GM21717 (cell line): Measurements from ENCODE around the gene INO80B.
A peak's percentile ranks its signal among the peaks of the same experiment; 100 is the strongest.

Source experiments
- ATAC-seq: cut with Tn5 transposase; IDR thresholded peaks from one replicate; pipeline ENCODE4 v1.9.1; 2021; ENCODE audit warnings: mild to moderate bottlenecking, moderate library complexity; ENCODE audit not compliant: unreplicated experiment

Gene INO80B

DNA sequence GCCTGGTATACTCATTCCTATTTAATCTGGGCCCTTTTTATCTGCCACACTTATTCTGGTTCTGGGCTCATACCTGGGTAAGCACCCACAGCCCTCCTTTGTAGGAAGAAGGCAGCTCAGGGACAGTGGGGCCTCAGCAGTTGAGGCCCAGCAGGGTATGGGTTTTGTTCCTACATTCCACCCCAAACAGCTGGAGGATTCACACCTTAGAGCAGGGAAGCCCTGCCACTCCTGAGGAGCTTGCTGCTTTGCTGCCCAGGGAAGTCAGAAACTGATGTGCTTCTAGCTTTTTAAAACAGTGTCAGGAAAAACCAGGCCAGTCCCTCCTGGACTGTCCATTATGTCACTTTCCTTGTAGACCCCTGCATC, 45.7 kb downstream of the INO80B start:
- no peak for ATAC-seq

DNA sequence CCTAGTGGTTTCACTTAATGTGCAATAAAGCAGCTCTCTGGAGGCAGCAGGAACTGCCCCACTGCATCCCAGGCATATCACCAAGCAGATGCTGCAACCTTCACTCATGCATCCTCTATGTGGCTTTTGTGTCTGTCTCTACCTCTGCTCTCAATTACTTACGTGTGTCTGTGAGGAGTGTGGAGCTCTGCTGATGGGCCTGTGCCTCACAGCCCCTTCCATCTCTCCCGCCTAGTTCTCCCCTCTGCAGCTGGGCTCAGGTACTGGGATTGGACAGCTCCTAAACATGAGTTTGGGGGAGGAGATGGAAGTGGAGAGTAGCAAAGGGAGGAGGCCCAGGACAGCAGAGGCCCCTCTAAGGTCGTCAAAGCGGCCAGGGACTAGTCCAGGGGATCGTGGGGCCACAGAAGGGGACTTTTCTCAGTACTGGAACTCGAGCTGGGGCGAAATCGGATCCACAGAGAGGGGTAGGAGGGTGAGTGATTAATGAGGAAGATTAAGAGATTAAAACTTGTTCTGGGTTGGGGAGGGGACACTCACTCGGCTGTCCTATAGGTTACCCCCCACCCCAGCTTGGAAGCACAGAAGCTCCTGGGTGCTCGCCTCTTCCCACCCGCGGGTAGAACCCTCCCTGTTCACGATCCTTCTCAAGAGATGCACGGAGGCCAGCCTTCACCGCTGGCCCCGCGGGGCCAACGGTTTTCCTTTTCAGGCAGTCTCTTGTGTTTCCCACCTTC, 46.6 kb downstream of the INO80B start:
- no peak for ATAC-seq

DNA sequence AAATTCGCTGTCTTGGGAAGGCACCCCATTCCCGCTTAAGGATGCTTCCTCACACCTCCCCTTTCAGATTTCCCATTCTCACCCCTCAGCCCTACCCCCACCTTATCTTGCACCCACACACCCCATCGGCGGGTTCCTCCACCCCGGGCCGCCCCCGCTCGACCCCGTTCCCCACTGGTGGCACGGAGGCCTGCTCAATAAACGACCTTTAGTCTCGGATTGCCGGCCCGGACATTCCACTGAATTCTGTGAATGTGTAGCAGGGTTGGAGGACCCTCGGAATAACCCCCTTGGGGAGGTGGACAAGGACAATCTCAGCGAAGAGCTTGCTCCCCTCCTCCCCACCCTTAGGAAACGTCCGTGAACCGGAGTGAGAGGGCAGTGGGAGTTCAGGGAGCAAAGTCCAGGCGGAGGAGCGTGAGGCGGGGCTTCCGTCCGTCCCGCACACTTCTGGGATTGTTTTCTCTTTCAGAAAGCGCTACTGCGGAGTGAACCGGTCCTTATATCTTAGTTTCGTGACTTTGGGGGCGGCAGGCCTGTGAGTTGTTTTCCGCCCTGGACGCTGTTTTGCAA, 47.3 kb downstream of the INO80B start:
- no peak for ATAC-seq

DNA sequence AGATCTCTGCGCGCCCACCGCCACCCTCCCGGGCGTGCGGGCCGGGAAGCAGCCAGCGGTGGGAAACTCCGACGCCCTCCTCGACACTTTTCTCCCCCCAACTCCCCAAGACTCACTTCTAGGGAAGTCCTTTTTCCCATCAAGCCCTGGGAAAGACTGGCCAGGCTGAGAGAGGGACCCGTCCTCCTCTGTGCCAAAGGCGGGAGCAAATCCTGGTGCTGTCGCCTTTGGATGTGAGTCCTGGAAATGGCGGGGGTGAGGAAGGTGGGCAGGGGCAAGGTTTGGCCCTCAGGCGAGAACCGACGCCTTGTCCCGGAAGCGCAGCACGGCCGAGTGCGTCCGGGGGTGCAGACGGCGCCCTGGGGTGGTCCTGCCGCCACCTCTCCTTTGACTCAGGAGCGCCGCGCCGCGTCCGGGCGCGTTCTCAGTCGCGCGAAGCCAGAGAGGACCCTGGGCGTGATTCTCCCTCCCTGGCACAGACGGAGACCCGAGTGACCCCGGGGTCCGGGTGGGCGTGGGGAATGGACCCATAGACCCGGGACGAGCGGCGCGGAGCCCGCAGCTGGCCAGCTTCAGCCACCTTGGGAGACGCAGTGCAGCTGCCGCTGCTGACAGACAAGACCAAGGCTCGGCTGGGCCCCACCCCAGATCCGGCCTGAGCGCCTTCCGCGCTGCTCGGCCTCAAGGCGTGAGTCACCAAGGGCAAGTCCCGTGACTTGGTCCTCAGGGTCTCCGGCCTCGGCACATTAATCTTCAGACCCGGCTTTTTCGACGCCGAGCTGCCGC, 48.0 kb downstream of the INO80B start:
- ATAC-seq = no peak

DNA sequence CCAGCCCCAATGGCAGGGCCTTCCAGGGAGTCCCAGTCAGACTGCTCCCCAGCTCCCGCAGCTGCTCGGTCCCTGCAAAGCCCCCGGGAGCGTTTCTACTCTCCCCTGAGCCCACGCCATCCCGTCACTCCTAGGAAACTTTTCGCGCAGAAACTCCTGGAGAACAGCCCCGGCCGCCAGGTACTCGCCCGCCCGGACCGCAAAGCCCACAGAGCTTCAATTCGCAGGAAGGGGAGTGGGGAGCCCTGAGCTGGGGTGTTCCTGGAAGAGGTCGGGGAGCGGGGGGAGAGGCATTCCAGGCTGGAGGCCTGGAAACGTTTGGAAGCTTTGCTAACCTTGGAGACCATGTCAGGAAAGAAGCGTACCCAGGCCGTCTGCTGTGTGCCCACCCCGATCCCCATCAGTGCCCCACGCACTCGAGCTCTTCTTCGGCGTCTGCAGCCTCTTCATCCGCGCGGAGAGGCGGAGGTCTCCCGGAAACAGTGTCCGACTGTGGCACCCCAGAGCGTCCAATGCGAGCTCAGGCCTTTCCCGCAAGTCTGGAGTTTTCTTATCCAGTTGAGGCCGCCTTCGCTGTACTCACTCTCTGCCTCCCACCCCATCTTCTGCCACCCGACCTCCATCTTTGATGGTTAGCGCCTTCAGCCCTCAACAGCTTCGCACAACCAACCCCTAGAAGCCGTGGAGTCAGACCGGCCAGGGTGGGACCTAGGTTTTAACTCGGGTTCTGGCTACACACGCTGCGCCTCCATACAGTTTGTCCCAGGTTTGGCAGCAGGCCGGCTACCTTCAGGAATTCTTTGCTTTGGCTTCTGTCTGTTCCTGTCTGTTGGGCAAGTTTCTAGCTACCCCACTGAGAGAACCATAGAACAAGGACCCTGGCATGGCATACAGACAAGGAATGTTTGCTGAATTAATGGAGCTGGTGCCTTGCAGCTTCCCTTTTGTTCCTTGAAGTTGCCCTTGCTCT, 48.9 kb downstream of the INO80B start:
- no peak for ATAC-seq

DNA sequence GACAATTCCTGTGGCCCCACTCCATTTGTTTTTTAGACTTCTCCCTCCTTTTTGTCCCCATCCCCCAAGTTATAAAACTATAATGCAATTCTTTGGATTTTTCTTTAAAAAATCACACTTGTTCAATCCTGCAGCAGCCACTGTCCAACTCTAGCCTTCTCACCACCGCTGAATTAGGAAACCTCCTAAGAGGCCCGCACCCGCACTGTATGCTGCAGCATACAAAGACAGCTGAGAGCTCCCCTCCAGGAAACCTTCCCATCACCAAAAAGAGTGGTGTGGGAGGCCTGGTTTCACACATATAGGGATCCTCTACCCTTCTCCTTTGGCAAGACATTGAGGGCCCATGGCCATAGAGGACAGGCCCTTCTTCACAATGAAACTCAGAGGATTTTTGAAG, 49.7 kb downstream of the INO80B start:
- ATAC-seq = no peak

DNA sequence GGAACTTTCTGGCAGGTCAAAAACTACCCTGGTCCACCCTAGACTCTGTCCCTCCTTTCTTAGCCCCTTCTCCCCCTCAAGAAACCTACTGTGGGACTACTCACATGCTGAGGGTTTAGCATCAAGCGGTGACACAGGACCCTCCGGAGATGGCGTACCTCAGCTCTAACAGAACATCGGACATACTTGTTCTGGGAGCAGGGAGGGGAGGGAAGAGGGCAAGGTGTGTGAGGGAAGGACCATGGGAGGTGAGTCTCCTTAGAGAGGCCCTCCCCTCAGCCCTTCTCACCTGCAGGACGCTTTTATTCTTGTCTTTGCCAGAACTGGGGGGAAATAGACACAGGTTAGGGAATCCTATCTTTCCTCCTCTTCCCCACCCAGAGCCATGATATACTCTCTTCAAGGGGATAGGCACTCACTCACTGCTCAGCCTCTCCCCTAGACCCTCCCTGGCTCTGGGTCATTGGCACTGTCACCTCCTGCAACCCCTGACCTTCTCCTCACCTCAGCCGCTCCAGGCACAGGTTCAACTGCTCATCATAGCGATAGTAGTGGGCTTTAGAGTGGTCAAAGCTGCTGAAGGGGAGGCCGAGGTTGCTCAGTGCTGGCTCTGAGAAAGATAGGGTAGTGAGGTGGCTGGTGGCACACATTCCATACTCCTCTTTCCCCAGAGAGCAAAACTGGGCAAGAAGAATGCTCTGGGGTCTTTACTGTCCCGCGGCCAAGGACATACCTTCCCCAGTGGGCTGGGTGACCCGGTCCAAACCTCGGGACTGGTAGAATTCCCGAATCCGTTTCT, 50.8 kb downstream of the INO80B start:
- no peak for ATAC-seq

DNA sequence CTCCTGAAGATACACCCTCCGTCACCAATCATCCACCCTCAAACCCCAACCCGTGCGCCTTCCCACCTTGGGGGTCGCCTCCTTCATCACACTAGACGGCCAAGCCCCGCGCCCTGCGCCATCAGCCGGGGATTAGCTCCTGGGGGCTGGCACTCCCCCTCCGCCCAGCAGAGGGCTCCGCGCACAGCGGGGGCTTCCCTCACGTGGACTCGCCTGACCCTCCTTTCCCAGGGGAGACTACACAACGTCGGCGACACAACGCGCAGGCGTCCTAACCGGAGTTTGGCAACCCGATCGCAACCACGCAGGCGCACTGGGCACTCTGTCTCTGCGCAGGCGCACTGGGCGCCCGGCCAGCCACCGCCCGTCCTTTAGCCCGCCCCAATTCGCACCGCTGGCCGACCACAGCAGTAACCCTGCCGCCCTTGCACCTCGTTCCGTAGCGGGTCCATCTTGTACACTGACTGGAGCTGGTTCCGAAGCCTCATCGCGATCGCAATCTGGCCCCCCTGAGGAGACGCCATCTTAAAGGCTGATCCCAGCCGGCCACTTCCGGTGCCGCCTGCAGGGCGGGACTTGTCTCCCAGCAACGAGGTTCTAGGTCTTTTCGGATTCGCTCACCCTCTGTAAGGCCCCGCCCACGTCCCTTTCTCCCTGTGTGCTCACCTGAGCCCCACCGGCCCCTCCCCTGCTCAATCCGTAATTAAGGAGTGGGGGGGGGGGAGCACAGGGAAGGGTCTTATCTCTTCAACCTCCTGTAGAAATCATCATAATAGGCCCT, 52.4 kb downstream of the INO80B start, which contains the start of gene PCGF1:
Gene PCGF1, minus strand, starts transcription at position 551 of the 781 bp plus-strand sequence. Its CDS starts 27 bp downstream, at position 524.
- peak; percentile 91 for ATAC-seq
